HG02588 (cell line): ENCODE data around the gene GSK3B.

Experiments
- ATAC-seq: cut with Tn5 transposase; IDR thresholded peaks from one replicate; pipeline ENCODE4 v1.9.1; 2021; ENCODE audit warnings: mild to moderate bottlenecking, moderate library complexity; ENCODE audit not compliant: unreplicated experiment

GSK3B gene

GRCh38 chr3:120098710-120099109, 4.5 kb upstream of the GSK3B start:
- no peak for ATAC-seq

DNA sequence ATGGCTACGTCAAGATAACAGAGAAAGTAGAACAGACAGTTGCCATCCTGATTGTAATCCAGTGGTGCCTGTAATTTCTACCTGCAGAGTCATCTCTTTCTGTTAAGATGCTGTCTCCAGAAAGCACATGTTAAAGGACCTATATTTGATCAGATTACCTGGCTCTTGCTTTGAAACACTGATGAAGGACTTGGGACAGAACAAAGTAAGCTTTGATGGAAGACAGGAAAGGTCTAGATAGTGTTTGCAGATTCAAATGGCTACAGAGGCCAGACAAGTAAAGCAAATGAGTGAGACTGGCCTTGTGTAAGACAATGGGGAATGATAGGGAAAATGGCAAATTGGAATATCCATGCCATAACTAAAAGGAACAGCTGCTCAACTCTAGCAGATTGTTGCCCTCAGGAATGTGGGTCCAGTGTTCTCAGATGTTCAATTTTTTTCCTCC, 1.8 kb upstream of the GSK3B start:
- ATAC-seq: no peak

- ATAC-seq: peak; percentile 40
These were observed 1.2 kb upstream of the GSK3B start for GRCh38 chr3:120095226-120095978.

GRCh38 chr3:120094776-120095225, 554 bp upstream of the GSK3B start:
- peak; percentile 65 for ATAC-seq

DNA sequence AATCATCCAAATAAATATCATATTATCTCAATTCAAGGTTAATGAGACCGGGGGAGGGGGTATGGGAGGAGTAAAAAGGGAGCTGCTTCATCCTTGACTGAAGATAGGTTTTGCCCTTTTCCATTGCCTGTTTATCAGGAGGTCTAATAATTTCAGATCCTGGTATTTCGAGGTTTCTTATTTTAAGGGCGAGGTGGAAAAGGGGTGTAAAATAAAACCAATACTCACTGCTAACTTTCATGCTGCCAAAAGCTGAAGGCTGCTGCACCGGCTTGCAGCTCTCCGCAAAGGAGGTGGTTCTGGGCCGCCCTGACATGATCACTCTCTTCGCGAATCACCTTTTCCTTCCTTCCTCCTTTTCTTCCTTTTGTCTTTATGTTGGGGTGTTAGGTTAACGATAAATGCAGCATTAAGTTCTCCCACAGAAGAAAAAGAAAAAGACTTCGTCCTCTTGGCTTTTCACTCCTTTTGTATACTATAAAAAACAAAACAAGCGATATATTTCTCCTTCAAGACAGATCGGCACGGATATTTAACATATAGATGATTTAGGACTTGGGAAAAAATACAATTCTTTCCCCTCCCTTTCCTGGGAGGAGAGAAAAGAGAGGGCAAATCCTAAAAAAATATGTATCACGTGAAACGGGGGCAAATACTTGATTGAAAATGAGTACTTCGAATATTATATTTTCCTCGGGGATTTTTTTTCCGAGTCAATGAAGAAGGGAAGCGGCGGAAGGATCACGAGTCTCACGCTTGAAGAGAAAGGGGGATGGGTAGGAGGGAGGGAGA, 932 bp downstream of the GSK3B start:
- ATAC-seq: no peak

DNA sequence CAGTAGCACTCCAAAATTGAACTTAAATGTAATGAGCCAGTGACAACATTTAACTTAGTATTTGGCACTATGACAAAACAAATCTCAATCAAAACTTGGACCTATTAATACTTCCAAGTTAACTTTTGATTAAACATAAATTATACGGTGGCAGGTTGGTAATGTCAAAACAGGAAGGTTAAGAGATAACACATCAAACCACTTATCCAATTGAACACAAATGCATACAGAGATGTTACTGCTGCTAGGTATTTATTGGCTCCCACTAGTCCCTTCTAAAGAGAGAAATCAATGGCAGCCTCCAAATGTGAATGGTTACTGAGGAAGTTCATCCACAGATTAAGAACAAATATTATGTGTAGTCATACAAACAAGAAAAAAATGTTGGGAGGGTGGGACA, 1.8 kb downstream of the GSK3B start:
- ATAC-seq: no peak

GRCh38 chr3:120090422-120090821, 3.8 kb downstream of the GSK3B start:
- no peak for ATAC-seq

DNA sequence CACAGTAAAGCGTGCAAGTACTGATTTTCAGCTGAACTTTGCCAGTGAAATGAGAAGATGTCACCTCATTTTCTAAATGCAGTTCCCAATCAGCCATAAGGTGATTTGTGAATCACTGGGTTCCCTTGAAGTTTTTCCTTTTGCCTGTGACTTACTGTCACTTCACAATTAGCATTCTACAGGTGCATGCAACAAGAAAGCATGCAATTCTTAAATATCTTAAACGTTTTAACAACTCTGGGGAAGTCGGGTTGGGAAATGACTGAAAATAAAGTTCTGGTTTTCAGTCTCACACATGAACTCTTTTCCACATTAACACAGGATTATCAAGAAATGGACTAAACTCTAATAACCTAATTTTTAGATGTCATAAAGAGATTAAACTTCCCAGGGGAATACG, 5.2 kb downstream of the GSK3B start:
- no peak for ATAC-seq

- ATAC-seq: no peak
These were observed 5.6 kb downstream of the GSK3B start for GRCh38 chr3:120088622-120089021.

DNA sequence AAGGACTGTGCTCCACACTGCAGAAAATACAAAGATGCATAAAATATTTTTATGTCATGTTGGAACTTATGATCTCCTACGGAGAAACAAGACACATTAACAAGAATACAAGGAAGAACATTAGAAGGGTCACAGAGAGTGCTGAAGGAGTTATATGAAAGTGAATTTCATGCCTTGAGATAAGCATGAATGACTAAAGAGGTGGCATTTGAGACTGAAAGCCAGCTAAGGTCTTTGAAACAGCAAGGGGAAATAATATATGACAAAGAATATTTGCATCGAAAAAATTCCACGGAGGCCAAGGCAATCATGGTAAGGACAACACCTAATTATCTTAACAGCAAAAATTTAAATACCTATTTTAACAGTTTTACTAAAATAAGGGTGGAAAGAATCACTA, 12.5 kb downstream of the GSK3B start:
- ATAC-seq: peak; percentile 78

DNA sequence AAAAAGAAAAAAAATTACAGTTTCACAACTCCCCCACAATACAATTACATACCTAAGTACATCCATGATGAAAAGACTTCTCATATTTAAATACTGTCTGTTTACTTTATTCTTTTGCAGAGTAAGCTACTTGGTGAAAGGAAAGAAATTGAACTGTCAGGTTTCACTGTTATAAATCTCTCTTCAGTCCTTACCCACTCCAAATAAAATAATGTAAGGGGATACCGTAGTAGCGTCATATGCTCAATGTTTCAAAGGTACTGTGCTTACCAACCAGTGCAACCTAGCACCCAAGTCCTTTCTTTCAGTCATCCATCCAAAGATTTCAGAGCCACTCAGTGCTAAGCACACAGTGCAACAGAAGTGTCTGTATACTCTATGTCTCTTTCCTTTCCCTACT, 13.4 kb downstream of the GSK3B start:
- no peak for ATAC-seq

- ATAC-seq: no peak
These were observed 16.5 kb downstream of the GSK3B start for GRCh38 chr3:120077731-120078130.

- no peak for ATAC-seq
These were observed 21.3 kb downstream of the GSK3B start for GRCh38 chr3:120072867-120073525.

DNA sequence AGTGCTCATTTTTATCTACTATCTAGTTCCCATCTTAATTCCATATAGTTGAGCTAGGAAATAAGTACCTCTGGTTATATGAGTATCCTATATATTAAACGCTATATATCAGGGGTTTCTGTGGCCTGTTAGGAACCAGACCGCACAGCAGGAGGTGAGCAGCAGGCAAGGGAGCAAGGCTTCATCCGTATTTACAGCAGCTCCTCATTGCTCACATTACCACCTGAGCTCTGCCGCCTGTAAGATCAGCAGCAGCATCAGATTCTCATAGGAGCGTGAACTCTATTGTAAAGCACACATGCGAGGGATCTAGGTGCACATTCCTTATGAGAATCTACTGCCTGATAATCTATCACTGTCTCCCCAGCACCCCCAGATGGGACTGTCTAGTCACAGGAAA, 23.0 kb downstream of the GSK3B start:
- ATAC-seq: no peak

DNA sequence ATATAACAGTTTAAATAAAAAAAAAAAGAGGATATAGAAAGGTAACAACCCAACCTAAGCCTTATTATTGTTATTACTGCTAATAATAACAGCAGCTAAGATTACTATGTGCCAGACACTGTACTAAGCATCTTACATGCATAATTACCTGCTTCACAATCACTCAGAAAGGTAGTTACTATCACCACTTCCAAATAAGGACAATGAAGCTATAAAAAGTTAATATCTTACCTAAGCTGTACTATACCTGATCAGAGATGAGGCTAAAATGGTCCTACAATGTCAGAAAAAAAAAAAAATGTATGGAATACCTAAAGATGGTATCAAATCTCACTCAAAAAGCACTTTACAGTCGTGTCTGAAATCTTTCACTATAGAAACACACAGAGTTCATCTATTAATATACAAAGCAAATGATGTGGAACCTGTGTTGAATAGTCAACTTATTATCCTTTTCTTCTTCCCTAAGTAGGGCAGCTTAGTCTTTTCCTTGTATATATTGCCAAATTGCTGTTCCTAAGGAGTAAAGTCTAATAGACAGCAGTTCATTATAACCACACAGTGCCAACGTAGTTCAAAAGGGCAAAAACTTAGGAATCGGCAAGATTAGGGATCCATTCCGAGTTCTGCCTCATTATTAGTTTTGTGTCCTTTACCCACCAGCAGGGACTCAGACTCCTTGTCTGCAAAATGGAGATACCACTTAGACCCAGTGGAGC, 23.8 kb downstream of the GSK3B start:
- no peak for ATAC-seq

GRCh38 chr3:120067083-120067482, 27.2 kb downstream of the GSK3B start:
- no peak for ATAC-seq

GRCh38 chr3:120066634-120067033, 27.6 kb downstream of the GSK3B start:
- no peak for ATAC-seq

- no peak for ATAC-seq
These were observed 29.6 kb downstream of the GSK3B start for GRCh38 chr3:120064641-120065040.

GRCh38 chr3:120062474-120062873, 31.8 kb downstream of the GSK3B start:
- ATAC-seq: no peak

DNA sequence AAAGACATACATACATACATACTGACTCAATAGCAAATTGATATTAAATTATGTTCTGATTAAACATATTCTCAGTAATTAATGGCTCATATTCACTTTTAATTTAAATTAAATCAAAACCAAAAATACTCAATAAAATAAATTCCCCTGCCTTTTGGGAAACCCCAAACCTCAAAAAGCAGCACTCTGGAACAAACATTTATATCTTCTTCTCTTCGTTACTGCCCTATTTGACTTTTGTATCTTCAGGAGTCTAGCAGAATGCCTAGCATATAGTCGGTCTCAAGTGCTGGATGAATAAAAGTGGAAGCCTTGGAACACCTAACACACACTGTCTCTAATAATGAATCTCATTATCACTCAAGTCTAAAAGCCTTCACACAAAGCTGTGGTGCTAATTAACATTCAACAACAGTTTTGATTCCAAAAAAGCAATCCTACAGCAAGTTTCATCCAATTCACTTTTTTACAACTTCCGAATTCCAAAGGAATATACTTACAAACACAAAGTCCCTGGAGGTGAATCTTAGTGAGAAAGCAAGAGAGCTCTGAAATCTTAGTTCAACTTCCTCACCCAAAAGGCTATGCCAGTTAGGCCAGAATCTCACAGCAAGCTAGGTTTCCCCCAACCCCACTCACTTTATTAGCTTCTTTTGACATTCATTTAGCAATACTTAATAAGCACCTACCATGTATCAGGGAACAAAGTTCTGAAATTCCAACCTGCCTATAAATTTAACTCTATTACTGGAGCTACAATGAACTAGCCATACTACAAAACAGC, 35.0 kb downstream of the GSK3B start:
- no peak for ATAC-seq
